Measurements from ENCODE around the gene UBAP1.
A peak's percentile ranks its signal among the peaks of the same experiment; 100 is the strongest.
"Not testable (repeated sequence)": the region's sequence is repeated elsewhere in the genome, so short reads cannot be mapped to it uniquely, and the experiment has no call there.

Gene UBAP1

DNA sequence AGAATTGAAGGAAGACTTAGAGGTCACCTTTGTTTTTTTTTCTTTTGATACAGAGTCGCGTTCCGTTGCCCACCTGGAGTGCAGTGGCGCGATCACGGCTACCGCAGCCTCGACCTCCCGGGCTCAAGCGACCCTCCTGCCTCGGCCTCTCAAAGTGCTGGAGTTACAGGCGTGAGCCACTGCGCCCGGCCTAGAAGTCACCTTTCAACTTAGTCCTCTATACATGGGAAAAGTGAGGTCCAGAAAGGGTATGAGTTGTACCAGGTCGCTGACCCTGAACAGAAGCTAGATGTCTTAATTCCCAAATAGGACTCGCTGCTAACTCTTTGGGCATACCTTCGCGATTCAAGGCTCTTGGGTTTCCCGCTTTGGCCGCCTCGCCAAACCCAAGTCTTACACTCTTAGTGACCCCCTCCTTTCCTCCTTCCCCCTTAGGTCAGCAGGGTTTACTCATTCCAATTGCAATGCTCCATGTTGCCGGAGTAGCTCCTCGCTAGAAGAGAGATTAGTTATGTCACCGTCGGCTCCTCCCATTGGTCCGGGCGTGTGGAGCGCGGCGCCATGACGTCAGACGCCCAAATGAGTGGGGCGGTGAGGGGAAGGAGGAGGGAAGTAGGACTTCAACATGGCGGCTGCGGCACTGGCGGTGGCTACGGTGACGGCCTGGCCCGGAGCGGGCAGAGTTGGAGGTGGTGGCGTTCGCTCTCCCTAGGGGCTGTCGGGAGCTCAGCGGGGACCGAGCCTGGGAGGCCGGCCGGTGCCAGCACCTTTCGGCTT is at the start of gene UBAP1:
TSS of gene UBAP1 (plus strand) at position 608 of the 777 bp plus-strand sequence. CDS start 41,872 bp downstream, outside the sequence.
- peak; percentile 84 for DNase-seq (ENCODE audit: low read depth, low spot score)
- TF ChIP-seq, protein P1, sequence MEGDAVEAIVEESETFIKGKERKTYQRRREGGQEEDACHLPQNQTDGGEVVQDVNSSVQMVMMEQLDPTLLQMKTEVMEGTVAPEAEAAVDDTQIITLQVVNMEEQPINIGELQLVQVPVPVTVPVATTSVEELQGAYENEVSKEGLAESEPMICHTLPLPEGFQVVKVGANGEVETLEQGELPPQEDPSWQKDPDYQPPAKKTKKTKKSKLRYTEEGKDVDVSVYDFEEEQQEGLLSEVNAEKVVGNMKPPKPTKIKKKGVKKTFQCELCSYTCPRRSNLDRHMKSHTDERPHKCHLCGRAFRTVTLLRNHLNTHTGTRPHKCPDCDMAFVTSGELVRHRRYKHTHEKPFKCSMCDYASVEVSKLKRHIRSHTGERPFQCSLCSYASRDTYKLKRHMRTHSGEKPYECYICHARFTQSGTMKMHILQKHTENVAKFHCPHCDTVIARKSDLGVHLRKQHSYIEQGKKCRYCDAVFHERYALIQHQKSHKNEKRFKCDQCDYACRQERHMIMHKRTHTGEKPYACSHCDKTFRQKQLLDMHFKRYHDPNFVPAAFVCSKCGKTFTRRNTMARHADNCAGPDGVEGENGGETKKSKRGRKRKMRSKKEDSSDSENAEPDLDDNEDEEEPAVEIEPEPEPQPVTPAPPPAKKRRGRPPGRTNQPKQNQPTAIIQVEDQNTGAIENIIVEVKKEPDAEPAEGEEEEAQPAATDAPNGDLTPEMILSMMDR (IDR thresholded peaks at IDR 0.05; ENCODE audit: insufficient read depth, low read length, missing control alignments): no peak
- ChIA-PET CTCF (interaction anchor here (1.2 to 1.6 kb wide), 3 partner anchors 9 to 75 kb away, joined by 3 to 7 read pairs (median 3); no protein-coding TSS in a partner anchor), POLR2A (interaction anchor here (0.5 to 1.4 kb wide), 7 partner anchors 9 to 79 kb away, joined by 3 to 4 read pairs (median 4); no protein-coding TSS in a partner anchor)
- H3K4me3 ChIP-seq (ENCODE audit: low read depth, low read length): peak within 1 kb of the TSS; percentile 90

DNA sequence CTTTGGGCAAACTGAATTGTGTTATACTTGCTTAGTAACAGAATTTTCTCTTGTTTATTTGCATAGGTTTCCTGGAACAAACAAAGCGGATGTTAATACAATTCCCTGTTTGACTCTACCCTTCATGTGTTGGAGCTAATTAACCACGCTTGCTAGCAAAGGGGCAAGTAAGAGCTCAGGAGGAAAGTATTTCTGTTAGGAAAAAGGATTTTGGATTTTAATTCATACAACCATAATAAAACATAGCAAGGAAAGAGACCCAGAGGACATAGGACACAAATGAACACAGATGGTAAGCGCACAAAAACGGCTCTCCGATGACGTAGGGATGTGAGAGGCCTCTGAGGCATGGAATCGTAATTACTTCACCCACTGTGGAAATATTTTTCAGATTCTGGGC is 47.3 kb upstream of the UBAP1 start:
- TF ChIP-seq, protein P1 (IDR thresholded peaks at IDR 0.05; ENCODE audit: insufficient read depth, low read length, missing control alignments): no peak
- POLR2A ChIA-PET: no interaction called here
- no peak overlapping the region for H3K4me3 ChIP-seq (ENCODE audit: low read depth, low read length)
- no peak for DNase-seq (ENCODE audit: low read depth, low spot score)
- CTCF ChIA-PET: interaction anchor here (1.2 kb wide), 1 partner anchor 122 kb away, joined by 6 read pairs; no protein-coding TSS in a partner anchor

- ChIA-PET POLR2A (no interaction called here), CTCF (no interaction called here)
- TF ChIP-seq, protein P1 (IDR thresholded peaks at IDR 0.05; ENCODE audit: insufficient read depth, low read length, missing control alignments): no peak
- H3K4me3 ChIP-seq (ENCODE audit: low read depth, low read length): no peak overlapping the region
- DNase-seq (ENCODE audit: low read depth, low spot score): no peak
Measured at GRCh38 chr9:34133436-34133949, 45.4 kb upstream of the UBAP1 start.

DNA sequence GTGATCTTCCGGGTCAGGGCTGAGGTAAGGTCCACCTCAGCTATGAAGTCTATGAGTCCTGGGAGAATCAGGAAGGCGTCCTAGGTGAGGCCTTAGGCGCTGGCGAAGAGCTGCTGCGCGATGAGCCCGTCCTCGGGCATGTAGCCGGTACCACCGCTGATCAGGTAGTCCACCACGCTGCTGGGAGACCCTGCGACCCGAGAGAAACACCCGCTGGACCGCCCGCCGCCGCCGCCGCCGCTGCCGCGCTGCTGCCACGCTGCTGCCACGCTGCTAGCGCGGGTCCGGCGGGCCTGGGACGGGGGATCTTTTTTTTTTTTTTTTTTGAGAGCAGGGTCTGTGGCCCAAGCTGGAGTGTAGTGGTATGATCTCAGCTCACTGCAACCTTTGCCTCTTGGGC is 44.3 kb upstream of the UBAP1 start:
- H3K4me3 ChIP-seq (ENCODE audit: low read depth, low read length): no peak overlapping the region
- TF ChIP-seq, protein P1 (IDR thresholded peaks at IDR 0.05; ENCODE audit: insufficient read depth, low read length, missing control alignments): no peak
- CTCF ChIA-PET: no interaction called here
- DNase-seq (ENCODE audit: low read depth, low spot score): no peak
- POLR2A ChIA-PET: no interaction called here

GRCh38 chr9:34138644-34139043 is 40.2 kb upstream of the UBAP1 start:
- H3K4me3 ChIP-seq (ENCODE audit: low read depth, low read length); POLR2A ChIA-PET; DNase-seq (ENCODE audit: low read depth, low spot score); CTCF ChIA-PET: not testable (repeated sequence)

GRCh38 chr9:34139477-34140146 is 39.2 kb upstream of the UBAP1 start:
- H3K4me3 ChIP-seq (ENCODE audit: low read depth, low read length): no peak overlapping the region
- TF ChIP-seq, protein P1 (IDR thresholded peaks at IDR 0.05; ENCODE audit: insufficient read depth, low read length, missing control alignments): peak; percentile 45
- CTCF ChIA-PET: interaction anchor here (0.7 kb wide), 1 partner anchor 76 kb away, joined by 3 read pairs; no protein-coding TSS in a partner anchor
- POLR2A ChIA-PET: interaction anchor here (0.6 to 0.9 kb wide), 3 partner anchors 9 to 127 kb away, joined by 3 to 4 read pairs (median 3); no protein-coding TSS in a partner anchor
- peak; percentile 65 for DNase-seq (ENCODE audit: low read depth, low spot score)

Measured in AG04449 (cell line).